HCT116 (cell line): ENCODE measurements around the gene RPLP1. TPM values are rescaled to one million over a fixed set of nuclear protein-coding genes. Genes with fewer than 3 reads are reported as not detected.

Experiments used
- ATAC-seq: fragments of 200-7000 bp; cut with Tn5 transposase; 2 replicates; pipeline ENCODE4 v1.9.1; 2020; ENCODE audit warnings: mild to moderate bottlenecking, moderate library complexity
- BruUV-seq: library from RNA; stranded (reverse); fragments of 400-500 nt; replicated peaks from 2 replicates; lab custom pipeline; 2021; lab: Mats Ljungman, UMichigan
- CTCF ChIA-PET: fragments of 300-600 bp; sonication (Branson Sonifier 250); formaldehyde crosslinking; loops from one replicate; lab custom pipeline; 2021; ENCODE audit warnings: antibody characterized with exemption; lab: Charles Lee
- POLR2A ChIA-PET: fragments of 300-600, 350-600 bp; sonication (Branson Sonifier 250); formaldehyde crosslinking; loops from one replicate; lab custom pipeline; 2021; ENCODE audit warnings: antibody characterized with exemption; lab: Charles Lee
- RAD21 ChIA-PET, 2 experiments: fragments of 300-600 bp; sonication (Branson Sonifier 250); formaldehyde crosslinking; loops; one replicate each; lab custom pipeline; 2023; ENCODE audit warnings: low total read pairs in 2 of 2; ENCODE audit not compliant: uncharacterized antibody in 2 of 2, unreplicated experiment in 2 of 2, low non-redundant PET in 1 of 2; lab: Charles Lee
- DNase-seq: peaks from one replicate; pipeline ENCODE4 v3.0.0-alpha.2; 2010; ENCODE audit warnings: low read depth, low spot score
- H2AFZ ChIP-seq: fragments of 200-600 bp; shearing (Covaris generic), sonication (generic); 2 replicates; pipeline ENCODE4 v1.6.1; 2017; ENCODE audit warnings: low read depth, mixed run types, mixed read lengths, antibody characterized with exemption, low read length; ENCODE audit not compliant: poor library complexity, severe bottlenecking
- H3K27ac ChIP-seq: 2 replicates; pipeline ENCODE4 v1.5.1; 2012; ENCODE audit warnings: low read depth, low read length
- H3K27me3 ChIP-seq: fragments of 200-600 bp; sonication (generic); 2 replicates; pipeline ENCODE4 v1.6.1; 2016; ENCODE audit warnings: mixed run types, low read length, mixed read lengths; ENCODE audit not compliant: insufficient read depth
- H3K36me3 ChIP-seq, 2 experiments: fragments of 200-500 bp in 1 of 2; fragments of 200-600 bp in 1 of 2; sonication (Bioruptor generic) in 1 of 2; sonication (generic) in 1 of 2; 2 replicates each; pipeline versions ENCODE4 v1.5.1 to v1.6.1; 2014 to 2016; ENCODE audit warnings: low read length in 2 of 2, inconsistent platforms in 1 of 2, mixed read lengths in 1 of 2, mixed run types in 1 of 2; ENCODE audit not compliant: insufficient read depth in 2 of 2, control insufficient read depth in 1 of 2
- H3K4me1 ChIP-seq, 2 experiments: fragments of 200-600 bp in 1 of 2; sonication (generic) in 1 of 2; 2 replicates each; pipeline versions ENCODE4 v1.5.1 to v1.6.1; 2012 to 2017; ENCODE audit warnings: low read length in 2 of 2, inconsistent platforms in 1 of 2, mild to moderate bottlenecking in 1 of 2, mixed read lengths in 1 of 2, mixed run types in 1 of 2, moderate library complexity in 1 of 2; ENCODE audit not compliant: insufficient read depth in 2 of 2, control insufficient read depth in 1 of 2
- H3K4me2 ChIP-seq: fragments of 200-600 bp; sonication (generic); 2 replicates; pipeline ENCODE4 v1.6.1; 2017; ENCODE audit warnings: mixed run types, low read length, mixed read lengths
- H3K4me3 ChIP-seq, 2 experiments: fragments of 200-600 bp in 1 of 2; sonication (generic) in 1 of 2; replicated peaks in 1 of 2; 2 replicates each; pipeline ENCODE4 v1.5.1; 2011 to 2016; ENCODE audit warnings: low read length in 2 of 2, control low read depth in 1 of 2, low read depth in 1 of 2, mild to moderate bottlenecking in 1 of 2, mixed read lengths in 1 of 2, mixed run types in 1 of 2
- H3K79me2 ChIP-seq: fragments of 200-600 bp; sonication (generic); 2 replicates; pipeline ENCODE4 v1.6.1; 2017; ENCODE audit warnings: mild to moderate bottlenecking, mixed run types, low read length, moderate library complexity, mixed read lengths; ENCODE audit not compliant: insufficient read depth
- H3K9ac ChIP-seq: fragments of 200-600 bp; sonication (generic); 2 replicates; pipeline ENCODE4 v1.6.1; 2016; ENCODE audit warnings: low read length, mixed read lengths
- H3K9me2 ChIP-seq: fragments of 200-600 bp; sonication (generic), shearing (Covaris generic); 2 replicates; pipeline ENCODE4 v1.6.1; 2017; ENCODE audit warnings: mixed run types, mild to moderate bottlenecking, moderate library complexity; ENCODE audit not compliant: insufficient read depth
- H3K9me3 ChIP-seq, 2 experiments: fragments of 200-500 bp in 1 of 2; fragments of 200-600 bp in 1 of 2; sonication (Bioruptor generic) in 1 of 2; sonication (generic) in 1 of 2; 2 replicates each; pipeline ENCODE4 v1.6.1; 2014 to 2017; ENCODE audit warnings: low read length in 2 of 2, mixed read lengths in 2 of 2, inconsistent platforms in 1 of 2, low read depth in 1 of 2, mild to moderate bottlenecking in 1 of 2, mixed run types in 1 of 2, moderate library complexity in 1 of 2; ENCODE audit not compliant: control insufficient read depth in 1 of 2, insufficient read depth in 1 of 2
- H4K20me1 ChIP-seq: fragments of 200-600 bp; sonication (generic), shearing (Covaris generic); 2 replicates; pipeline ENCODE4 v1.6.1; 2017; ENCODE audit warnings: mixed run types, mild to moderate bottlenecking, moderate library complexity; ENCODE audit not compliant: insufficient read depth
- EZH2phosphoT487 ChIP-seq: fragments of 200-600 bp; IDR thresholded peaks from 2 replicates; pipeline ENCODE4 v1.6.1; 2018; ENCODE audit warnings: antibody characterized with exemption, borderline replicate concordance
- ZBTB33 ChIP-seq: IDR thresholded peaks from 2 replicates; pipeline ENCODE4 v1.6.1; 2011; ENCODE audit warnings: mild to moderate bottlenecking, low read length, moderate library complexity; ENCODE audit not compliant: insufficient replicate concordance; ENCODE audit errors: extremely low read depth
- ZFX ChIP-seq: fragments of 450-650 bp; IDR thresholded peaks from 2 replicates; pipeline ENCODE4 v1.6.1; 2017
- intact Hi-C: fragments of 100-400 bp; cut with micrococcal nuclease; formaldehyde crosslinking; loops from 2 replicates; pipeline ENCODE4 v1.10.0; 2022
- total RNA-seq: library from RNA; stranded (reverse); gene quantifications from one replicate; pipeline ENCODE4 v1.2.1, GENCODE V29; 2021; ENCODE audit not compliant: unreplicated experiment

The RPLP1 gene
- total RNA-seq, 1 experiment from 2014 or later, result 3,138 TPM

- TF ChIP-seq ZBTB33, result no peak
These were observed 38.6 kb upstream of the RPLP1 start, which contains the start of gene KIF23 (continued) for GRCh38 chr15:69413822-69414700.

GRCh38 chr15:69414701-69415167 lies 37.9 kb upstream of the RPLP1 start:
- BruUV-seq, result no TSS peak
- no peaks in the 10 kb centered on the region for H3K9me2 ChIP-seq
- TF ChIP-seq ZFX (peak; percentile 67), EZH2phosphoT487 (no peak)
- TF ChIP-seq, all 23 proteins: peak for 1
- Histone ChIP-seq H3K4me1 (peaks cover 0 to 26% of the 10 kb centered on the region in 2 experiments; a peak in 3 of 4 replicates), H3K27me3 (no peaks in the 10 kb centered on the region), H3K9me3 (no peaks in the 10 kb centered on the region), H3K4me2 (peak overlapping the region; percentile 81), H3K79me2 (peaks cover 60% of the 10 kb centered on the region), H3K4me3 (peak overlapping the region; percentile 89 to 92), H3K9ac (peak overlapping the region; percentile 94), H2AFZ (no peak overlapping the region), H3K36me3 (peaks cover 15 to 25% of the 10 kb centered on the region in 2 experiments; a peak in 3 of 4 replicates), H3K27ac (peak overlapping the region; percentile 83), H4K20me1 (no peaks in the 10 kb centered on the region; the same call in 1 of the 2 replicates)
- intact Hi-C loops, result no loop called here
- ChIA-PET RAD21 (interaction anchor here in 1 of 2 experiments (0.6 kb wide), 1 partner anchor 383 kb away, joined by 3 read pairs; no protein-coding TSS in a partner anchor), CTCF (interaction anchor here (1.0 to 1.5 kb wide), 2 partner anchors 20 to 356 kb away, joined by 4 read pairs; no protein-coding TSS in a partner anchor), POLR2A (interaction anchor here (1.0 to 1.6 kb wide), 3 partner anchors 9 to 38 kb away, joined by 3 to 5 read pairs (median 4); partner anchors contain the start of gene RPLP1)
- DNase-seq (peak; percentile 4), ATAC-seq (peak; percentile 54)
